ENCODE data around the gene OR4K17. TPM values are rescaled to one million over a fixed set of nuclear protein-coding genes. Genes with fewer than 3 reads are reported as not detected.
"Not testable (repeated sequence)": the region's sequence is repeated elsewhere in the genome, so short reads cannot be mapped to it uniquely, and the experiment has no call there.

OR4K17 gene
- not detected for polyA plus RNA-seq (2012; ENCODE audit: insufficient read depth, insufficient read length, low read depth)

DNA sequence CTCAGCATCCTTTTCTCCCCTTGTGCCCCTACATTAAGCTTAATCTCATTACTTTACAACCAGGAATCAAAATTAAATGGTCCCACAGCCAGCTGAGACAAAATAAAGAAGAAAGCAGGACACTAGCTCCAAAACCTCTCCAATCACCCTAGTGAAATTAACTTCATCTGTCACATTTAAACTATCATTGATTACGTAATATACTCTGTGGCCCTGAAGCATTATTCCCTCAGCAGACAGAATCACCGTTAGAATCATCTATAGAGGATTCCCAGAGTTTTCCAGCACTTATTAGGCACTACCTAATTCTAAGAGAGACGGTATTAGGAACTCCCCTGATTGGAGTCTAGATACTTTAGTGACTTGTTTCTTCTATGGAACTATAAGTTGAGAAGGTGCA, at the start of gene OR4K17:
Gene OR4K17 (plus strand): TSS at position 302 of the 400 bp plus-strand sequence. CDS start 6,761 bp downstream, outside the sequence.
- H3K36me3 ChIP-seq: no peaks in the 10 kb centered on the region
- H3K4me3 ChIP-seq (ENCODE audit: low read depth, low read length): no peak within 1 kb of the TSS
- DNase-seq: no peak
- no peaks in the 10 kb centered on the region for H3K9me3 ChIP-seq
- H3K4me1 ChIP-seq: no peaks in the 10 kb centered on the region
- no peaks in the 10 kb centered on the region for H3K27me3 ChIP-seq
- TF ChIP-seq, protein P1, sequence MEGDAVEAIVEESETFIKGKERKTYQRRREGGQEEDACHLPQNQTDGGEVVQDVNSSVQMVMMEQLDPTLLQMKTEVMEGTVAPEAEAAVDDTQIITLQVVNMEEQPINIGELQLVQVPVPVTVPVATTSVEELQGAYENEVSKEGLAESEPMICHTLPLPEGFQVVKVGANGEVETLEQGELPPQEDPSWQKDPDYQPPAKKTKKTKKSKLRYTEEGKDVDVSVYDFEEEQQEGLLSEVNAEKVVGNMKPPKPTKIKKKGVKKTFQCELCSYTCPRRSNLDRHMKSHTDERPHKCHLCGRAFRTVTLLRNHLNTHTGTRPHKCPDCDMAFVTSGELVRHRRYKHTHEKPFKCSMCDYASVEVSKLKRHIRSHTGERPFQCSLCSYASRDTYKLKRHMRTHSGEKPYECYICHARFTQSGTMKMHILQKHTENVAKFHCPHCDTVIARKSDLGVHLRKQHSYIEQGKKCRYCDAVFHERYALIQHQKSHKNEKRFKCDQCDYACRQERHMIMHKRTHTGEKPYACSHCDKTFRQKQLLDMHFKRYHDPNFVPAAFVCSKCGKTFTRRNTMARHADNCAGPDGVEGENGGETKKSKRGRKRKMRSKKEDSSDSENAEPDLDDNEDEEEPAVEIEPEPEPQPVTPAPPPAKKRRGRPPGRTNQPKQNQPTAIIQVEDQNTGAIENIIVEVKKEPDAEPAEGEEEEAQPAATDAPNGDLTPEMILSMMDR (IDR thresholded peaks at IDR 0.05; ENCODE audit: low read depth, low read length): no peak

- Histone ChIP-seq H3K9me3 (no peaks in the 10 kb centered on the region), H3K36me3 (no peaks in the 10 kb centered on the region), H3K4me1 (no peaks in the 10 kb centered on the region), H3K4me3 (ENCODE audit: low read depth, low read length) (no peak overlapping the region), H3K27me3 (no peaks in the 10 kb centered on the region; the same call in 1 of the 2 replicates)
- no peak for DNase-seq
- TF ChIP-seq, protein P1 (IDR thresholded peaks at IDR 0.05; ENCODE audit: low read depth, low read length): no peak
These were observed 18.5 kb upstream of the OR4K17 start for GRCh38 chr14:20092050-20092449.

DNA sequence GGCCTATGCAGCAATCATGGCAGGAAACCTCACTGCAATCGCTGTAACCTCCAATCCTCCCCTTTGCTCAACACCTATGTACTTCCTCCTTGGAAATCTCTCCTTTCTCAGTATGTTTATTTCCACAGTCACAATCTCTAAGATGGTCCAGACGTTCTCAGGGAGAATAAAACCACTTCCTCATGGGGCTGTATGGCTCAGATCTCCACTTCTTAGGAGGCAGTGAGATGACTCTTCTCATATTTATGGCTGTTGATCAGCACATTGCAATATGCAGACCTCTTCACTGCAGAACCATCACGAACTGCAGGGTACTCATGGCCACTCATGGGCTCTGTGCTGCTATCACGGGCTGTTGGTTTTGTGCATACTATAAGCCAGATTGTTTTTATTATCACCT, 17.1 kb upstream of the OR4K17 start:
- no peak for DNase-seq
- no peaks in the 10 kb centered on the region for H3K36me3 ChIP-seq
- H3K9me3 ChIP-seq: no peaks in the 10 kb centered on the region

DNA sequence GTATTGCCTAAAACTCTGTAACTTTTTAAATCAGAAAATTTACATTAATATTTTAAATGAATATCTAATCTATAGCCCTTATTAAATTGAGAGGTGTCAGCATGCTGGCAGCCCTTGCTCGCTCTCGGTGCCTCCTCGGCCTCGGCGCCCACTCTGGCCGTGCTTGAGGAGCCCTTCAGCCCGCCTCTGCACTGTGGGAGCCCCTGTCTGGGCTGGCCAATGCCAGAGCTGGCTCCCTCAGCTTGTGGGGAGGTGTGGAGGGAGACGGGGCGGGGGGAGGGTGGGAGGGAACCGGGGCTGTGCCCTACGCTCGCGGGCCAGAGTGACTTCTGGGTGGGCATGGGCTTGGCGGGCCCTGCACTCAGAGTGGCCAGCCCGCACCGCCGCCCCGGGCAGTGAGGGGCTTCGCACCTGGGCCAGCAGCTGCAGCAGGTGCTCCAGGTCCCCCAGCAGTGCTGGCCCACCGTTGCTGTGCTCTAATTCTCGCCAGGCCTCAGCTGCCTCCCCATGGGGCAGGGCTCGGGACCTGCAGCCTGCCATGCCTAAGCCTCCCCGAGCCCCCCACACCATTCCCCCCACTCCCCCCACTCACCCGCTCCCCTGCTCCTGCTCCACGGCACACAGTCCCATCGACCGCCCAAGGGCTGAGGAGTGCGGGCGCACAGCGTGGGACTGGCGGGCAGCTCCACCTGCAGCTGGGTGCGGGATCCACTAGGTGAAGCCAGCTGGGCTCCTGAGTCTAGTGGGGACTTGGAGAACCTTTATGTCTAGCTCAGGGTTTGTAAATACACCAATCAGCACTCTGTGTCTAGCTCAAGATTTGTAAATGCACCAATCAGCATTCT, 11.4 kb upstream of the OR4K17 start:
- H3K4me3 ChIP-seq (ENCODE audit: low read depth, low read length); H3K36me3 ChIP-seq; H3K4me1 ChIP-seq; DNase-seq; H3K27me3 ChIP-seq; H3K9me3 ChIP-seq: not testable (repeated sequence)

More for the DNA sequence above, 17.1 kb upstream of the OR4K17 start:
- no peaks in the 10 kb centered on the region for H3K4me1 ChIP-seq
- no peaks in the 10 kb centered on the region; the same call in 1 of the 2 replicates for H3K27me3 ChIP-seq
- TF ChIP-seq, protein P1 (IDR thresholded peaks at IDR 0.05; ENCODE audit: low read depth, low read length): no peak
- H3K4me3 ChIP-seq (ENCODE audit: low read depth, low read length): no peak overlapping the region

GRCh38 chr14:20112321-20112720, 1.8 kb downstream of the OR4K17 start:
- Histone ChIP-seq H3K9me3 (no peaks in the 10 kb centered on the region), H3K4me1 (no peaks in the 10 kb centered on the region), H3K4me3 (ENCODE audit: low read depth, low read length) (no peak overlapping the region), H3K36me3 (no peaks in the 10 kb centered on the region), H3K27me3 (no peaks in the 10 kb centered on the region)
- DNase-seq: no peak
- TF ChIP-seq, protein P1 (IDR thresholded peaks at IDR 0.05; ENCODE audit: low read depth, low read length): no peak

DNA sequence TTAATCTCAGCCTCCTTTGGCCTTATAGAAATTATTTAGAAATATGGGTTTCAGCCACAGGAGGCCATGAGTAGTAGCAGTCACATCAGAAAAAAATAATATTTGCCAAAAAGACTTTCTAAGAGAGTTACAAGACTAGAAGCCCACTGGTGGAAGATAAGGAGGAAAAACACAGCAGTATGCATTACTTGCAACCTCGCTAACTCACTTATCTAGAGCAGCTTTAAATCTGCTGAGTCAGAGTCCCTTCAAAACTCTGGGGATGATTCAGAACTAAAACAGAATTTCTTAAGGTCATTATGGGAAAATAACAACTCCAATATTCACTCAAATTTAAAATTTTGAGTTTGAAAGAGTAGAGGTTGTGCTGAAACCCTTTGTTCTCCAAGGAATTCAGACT, 6.2 kb downstream of the OR4K17 start:
- no peaks in the 10 kb centered on the region for H3K9me3 ChIP-seq

More for the DNA sequence above, 6.2 kb downstream of the OR4K17 start:
- no peaks in the 10 kb centered on the region for H3K27me3 ChIP-seq
- DNase-seq: no peak
- H3K4me3 ChIP-seq (ENCODE audit: low read depth, low read length): no peak overlapping the region
- H3K4me1 ChIP-seq: no peaks in the 10 kb centered on the region
- no peaks in the 10 kb centered on the region for H3K36me3 ChIP-seq
- TF ChIP-seq, protein P1 (IDR thresholded peaks at IDR 0.05; ENCODE audit: low read depth, low read length): no peak

All from BE2C (cell line).